SK-N-SH (cell line): ENCODE results near the gene ZDHHC12. TPM values are rescaled to one million over a fixed set of nuclear protein-coding genes. Genes with fewer than 3 reads are reported as not detected.

Experiments used
- CTCF ChIA-PET: fragments of 300-600, 350-600 bp; formaldehyde crosslinking; extraction: SDS; loops from one replicate; lab custom pipeline; 2021; lab: Yijun Ruan, JAX
- POLR2A ChIA-PET: fragments of 350-600 bp; sonication (Branson Sonifier 250); formaldehyde crosslinking; extraction: SDS; loops from one replicate; lab custom pipeline; 2020; ENCODE audit warnings: antibody characterized with exemption, inconsistent platforms; lab: Yijun Ruan, JAX
- DNase-seq: peaks from one replicate; pipeline ENCODE4 v3.0.0; 2012
- H2AFZ ChIP-seq: fragments of 200-600 bp; sonication (generic); 2 replicates; pipeline ENCODE4 v1.8.1; 2016; ENCODE audit warnings: antibody characterized with exemption, mild to moderate bottlenecking, low read depth
- H3F3A ChIP-seq: fragments of 200-600 bp; sonication (generic); replicated peaks from 2 replicates; pipeline ENCODE3; 2016; ENCODE audit warnings: antibody characterized with exemption, mild to moderate bottlenecking; ENCODE audit not compliant: insufficient read depth
- H3K27ac ChIP-seq, 2 experiments: fragments of 200-500 bp in 1 of 2; fragments of 200-600 bp in 1 of 2; sonication (Bioruptor generic) in 1 of 2; sonication (generic), shearing (Covaris generic) in 1 of 2; 2 replicates each; pipeline versions ENCODE4 v1.5.1 to v1.6.1; 2014 to 2016; ENCODE audit warnings: low read depth in 2 of 2, inconsistent platforms in 1 of 2, low read length in 1 of 2, mild to moderate bottlenecking in 1 of 2, mixed read lengths in 1 of 2
- H3K27me3 ChIP-seq: fragments of 200-600 bp; sonication (generic), shearing (Covaris generic); 2 replicates; pipeline ENCODE4 v1.6.1; 2016; ENCODE audit warnings: mixed run types; ENCODE audit not compliant: insufficient read depth
- H3K36me3 ChIP-seq, 2 experiments: fragments of 200-500 bp in 1 of 2; fragments of 200-600 bp in 1 of 2; sonication (Bioruptor generic) in 1 of 2; sonication (generic) in 1 of 2; replicated peaks in 1 of 2; 2 replicates each; pipeline versions ENCODE3 to v1.5.1; 2014 to 2016; ENCODE audit warnings: low read length in 1 of 2, mild to moderate bottlenecking in 1 of 2; ENCODE audit not compliant: insufficient read depth in 2 of 2, control insufficient read depth in 1 of 2
- H3K4me1 ChIP-seq, 2 experiments: fragments of 200-500 bp in 1 of 2; fragments of 200-600 bp in 1 of 2; sonication (Bioruptor generic) in 1 of 2; sonication (generic), shearing (Covaris generic) in 1 of 2; 2 replicates each; pipeline versions ENCODE4 v1.5.1 to v1.6.1; 2014 to 2016; ENCODE audit warnings: low read depth in 1 of 2, low read length in 1 of 2, mixed run types in 1 of 2; ENCODE audit not compliant: insufficient read depth in 2 of 2, control insufficient read depth in 1 of 2
- H3K4me2 ChIP-seq: fragments of 200-600 bp; sonication (generic), shearing (Covaris generic); 2 replicates; pipeline ENCODE4 v1.6.1; 2017; ENCODE audit warnings: mixed run types
- H3K4me3 ChIP-seq, 2 experiments: fragments of 200-500 bp in 1 of 2; fragments of 200-600 bp in 1 of 2; sonication (Bioruptor generic) in 1 of 2; sonication (generic), shearing (Covaris generic) in 1 of 2; 2 replicates each; pipeline versions ENCODE4 v1.5.1 to v1.8.1; 2014 to 2016; ENCODE audit warnings: low read depth in 2 of 2, inconsistent platforms in 1 of 2, low read length in 1 of 2, mild to moderate bottlenecking in 1 of 2, mixed read lengths in 1 of 2, moderate library complexity in 1 of 2
- H3K79me2 ChIP-seq: fragments of 200-600 bp; sonication (generic); 2 replicates; pipeline ENCODE4 v1.8.1; 2017; ENCODE audit warnings: mild to moderate bottlenecking; ENCODE audit not compliant: insufficient read depth
- H3K9ac ChIP-seq: fragments of 200-600 bp; sonication (generic); 2 replicates; pipeline ENCODE4 v1.6.1; 2017; ENCODE audit warnings: mixed run types
- H3K9me2 ChIP-seq: fragments of 200-600 bp; sonication (generic); 2 replicates; pipeline ENCODE4 v1.6.1; 2017; ENCODE audit warnings: mixed run types
- H3K9me3 ChIP-seq: fragments of 200-600 bp; sonication (generic); 2 replicates; pipeline ENCODE4 v1.6.1; 2017; ENCODE audit warnings: mixed run types, mild to moderate bottlenecking, moderate library complexity
- H4K20me1 ChIP-seq: fragments of 200-600 bp; sonication (generic); 2 replicates; pipeline ENCODE4 v1.6.1; 2017; ENCODE audit warnings: mild to moderate bottlenecking, mixed run types; ENCODE audit not compliant: insufficient read depth
- ELF1 ChIP-seq: IDR thresholded peaks from 2 replicates; pipeline ENCODE4 v1.4.0; 2012
- EP300 ChIP-seq, 2 experiments: IDR thresholded peaks; 2 replicates each; pipeline versions ENCODE4 v1.4.0 to v1.6.1; 2012; ENCODE audit warnings: borderline replicate concordance in 1 of 2, low read depth in 1 of 2, low read length in 1 of 2
- EZH2phosphoT487 ChIP-seq: fragments of 200-600 bp; sonication (generic); IDR thresholded peaks from 2 replicates; pipeline ENCODE4 v1.6.1; 2017; ENCODE audit warnings: low read depth, mixed run types, mild to moderate bottlenecking, antibody characterized with exemption, moderate library complexity, borderline replicate concordance
- IRF3 ChIP-seq: fragments of 150-350 bp; IDR thresholded peaks from 2 replicates; pipeline ENCODE4 v1.6.1; 2016; ENCODE audit warnings: mild to moderate bottlenecking, low read depth, low read length
- MXI1 ChIP-seq: IDR thresholded peaks from 2 replicates; pipeline ENCODE4 v1.6.1; 2012; ENCODE audit warnings: mild to moderate bottlenecking, low read depth, low read length, improper control_type of control experiment
- NFIC ChIP-seq: IDR thresholded peaks from 2 replicates; pipeline ENCODE4 v1.4.0; 2012; ENCODE audit warnings: borderline replicate concordance
- PBX3 ChIP-seq: IDR thresholded peaks from 2 replicates; pipeline ENCODE4; 2012
- POLR2AphosphoS5 ChIP-seq: IDR thresholded peaks from 2 replicates; pipeline ENCODE4 v1.6.1; 2012; ENCODE audit warnings: low read depth, low read length
- RCOR1 ChIP-seq: fragments of 150-350 bp; IDR thresholded peaks from 2 replicates; pipeline ENCODE4 v1.6.1; 2017; ENCODE audit warnings: antibody characterized with exemption, low read length
- RXRA ChIP-seq: IDR thresholded peaks from 2 replicates; pipeline ENCODE4 v1.4.0; 2012; ENCODE audit warnings: low read depth, mild to moderate bottlenecking, borderline replicate concordance
- SMC3 ChIP-seq: IDR thresholded peaks from 2 replicates; pipeline ENCODE4 v1.6.1; 2012; ENCODE audit warnings: low read depth, low read length, improper control_type of control experiment
- TAF1 ChIP-seq: IDR thresholded peaks from 2 replicates; pipeline ENCODE4 v1.6.1; 2012; ENCODE audit warnings: low read depth, mild to moderate bottlenecking, low read length, moderate library complexity, borderline replicate concordance
- TCF12 ChIP-seq: IDR thresholded peaks from 2 replicates; pipeline ENCODE4 v1.4.0; 2012
- TEAD4 ChIP-seq: IDR thresholded peaks from 2 replicates; pipeline ENCODE4 v1.4.0; 2012; ENCODE audit warnings: mild to moderate bottlenecking, borderline replicate concordance; ENCODE audit not compliant: insufficient read depth
- USF2 ChIP-seq: fragments of 150-350 bp; IDR thresholded peaks from 2 replicates; pipeline ENCODE4 v1.6.1; 2017; ENCODE audit warnings: antibody characterized with exemption, low read length, low read depth, borderline replicate concordance
- WGBS: methylation state at CpG from one replicate; pipeline ENCODE4 v1.1.6; 2017; ENCODE audit warnings: low lambda C conversion rate; 5-methylcytosine and 5-hydroxymethylcytosine counted together
- polyA plus RNA-seq, 3 experiments: library from polyadenylated mRNA; depleted of rRNA; stranded (reverse); fragments of >200 nt; gene quantifications; 2 replicates each; pipeline ENCODE4 v1.2.3, GENCODE V29; 2012

ZDHHC12 gene
- polyA plus RNA-seq, 1 of the 3 experiments (the other 2 are of a cell fraction) = 51.3 TPM

GRCh38 chr9:128714586-128715435 lies 9.1 kb downstream of the ZDHHC12 start:
- Histone ChIP-seq H3K79me2 (no peaks in the 10 kb centered on the region), H3K9me3 (no peaks in the 10 kb centered on the region), H2AFZ (no peak overlapping the region), H3F3A (no peaks in the 10 kb centered on the region), H3K4me2 (no peak overlapping the region), H3K9me2 (no peaks in the 10 kb centered on the region), H3K27ac (no peak overlapping the region), H3K9ac (no peak overlapping the region), H3K4me3 (no peak overlapping the region), H4K20me1 (no peaks in the 10 kb centered on the region), H3K36me3 (no peaks in the 10 kb centered on the region), H3K4me1 (peaks cover 0 to 3% of the 10 kb centered on the region in 2 experiments; a peak in 1 of 4 replicates), H3K27me3 (no peaks in the 10 kb centered on the region)
- ChIA-PET POLR2A (no interaction called here), CTCF (interaction anchor here (0.9 to 2.1 kb wide), 3 partner anchors 11 to 130 kb away, joined by 4 to 7 read pairs (median 4); no protein-coding TSS in a partner anchor)
- TF ChIP-seq ELF1 (no peak), RXRA (no peak), RCOR1 (no peak), NFIC (no peak), PBX3 (no peak), EZH2phosphoT487 (no peak), USF2 (no peak), TAF1 (no peak), MXI1 (no peak), TCF12 (no peak), SMC3 (no peak), TEAD4 (no peak), POLR2AphosphoS5 (no peak), EP300 (IDR thresholded peaks at IDR 0.05; ENCODE audit: borderline replicate concordance in 1 of 2, low read depth in 1 of 2, low read length in 1 of 2) (no peak), IRF3 (no peak)
- 87% methylated on average over 17 of the region's 24 CpGs for WGBS
- DNase-seq = no peak
